H1 (cell line): ENCODE data around the gene FAM171A1. TPM values are rescaled to one million over a fixed set of nuclear protein-coding genes. Genes with fewer than 3 reads are reported as not detected.

Experiments used
- BCL11A ChIP-seq, 2 experiments: IDR thresholded peaks; one replicate each; pipeline ENCODE4 v1.6.1; 2011; ENCODE audit warnings: low read depth in 2 of 2, low read length in 2 of 2, mild to moderate bottlenecking in 2 of 2
- CHD1 ChIP-seq: IDR thresholded peaks from 2 replicates; pipeline ENCODE4 v1.6.1; 2012; ENCODE audit warnings: low read depth, low read length, improper control_type of control experiment
- KDM4A ChIP-seq: IDR thresholded peaks from one replicate; pipeline ENCODE4 v1.7.1; 2012; ENCODE audit warnings: low read depth, mild to moderate bottlenecking, moderate library complexity, low read length, inconsistent platforms; ENCODE audit not compliant: severe bottlenecking
- PHF8 ChIP-seq: fragments of 200-600 bp; sonication (generic); conservative IDR thresholded peaks from 2 replicates; pipeline ENCODE4 v1.7.1; 2012; ENCODE audit warnings: low read depth, mild to moderate bottlenecking, inconsistent platforms, low read length, moderate library complexity
- POLR2A ChIP-seq, 2 experiments: IDR thresholded peaks; 1 replicate in 1 of 2; 2 replicates in 1 of 2; pipeline ENCODE4 v1.6.1; 2011; ENCODE audit warnings: low read depth in 2 of 2, low read length in 2 of 2, mild to moderate bottlenecking in 2 of 2; ENCODE audit errors: control extremely low read depth in 1 of 2
- RXRA ChIP-seq: IDR thresholded peaks from 2 replicates; pipeline ENCODE4 v1.6.1; 2011; ENCODE audit warnings: low read depth, mild to moderate bottlenecking, low read length, moderate library complexity; ENCODE audit not compliant: insufficient read depth
- TCF12 ChIP-seq: IDR thresholded peaks from 2 replicates; pipeline ENCODE4 v1.6.1; 2011; ENCODE audit warnings: low read depth, mild to moderate bottlenecking, low read length
- polyA plus RNA-seq, 7 experiments: library from polyadenylated mRNA; depleted of rRNA in 3 of 7; stranded (reverse) in 5 of 7; unstranded in 2 of 7; fragments of >200 nt in 5 of 7; fragments of 200-250 nt in 2 of 7; gene quantifications; 1 replicate in 5 of 7; 2 replicates in 1 of 7; 4 replicates in 1 of 7; pipeline versions ENCODE4 v1.2.1 to v1.2.3, GENCODE V29; 2011 to 2013; ENCODE audit warnings: missing spikeins in 2 of 7, mixed read lengths in 2 of 7
- total RNA-seq: library from RNA; stranded (reverse); fragmentation: NEBNext Ultra II Directional; extraction: Animal tissue kit (Norgen Biotek cat#: 25700); gene quantifications from 2 replicates; pipeline ENCODE4 v1.2.1, GENCODE V29; 2021
- TF ChIP-seq, protein P1 (sequence below): fragments of 300-600 bp; sonication (generic); IDR thresholded peaks from 2 replicates; pipeline ENCODE4 v1.7.1; 2012; ENCODE audit warnings: low read length, moderate library complexity, mild to moderate bottlenecking, inconsistent platforms; ENCODE audit not compliant: insufficient replicate concordance

The FAM171A1 gene
- total and polyA plus RNA-seq, 2 of the 8 experiments (the other 6 are each of a cell fraction or from before 2014, with no cell fraction given), result 26.6 to 42.1 TPM

DNA sequence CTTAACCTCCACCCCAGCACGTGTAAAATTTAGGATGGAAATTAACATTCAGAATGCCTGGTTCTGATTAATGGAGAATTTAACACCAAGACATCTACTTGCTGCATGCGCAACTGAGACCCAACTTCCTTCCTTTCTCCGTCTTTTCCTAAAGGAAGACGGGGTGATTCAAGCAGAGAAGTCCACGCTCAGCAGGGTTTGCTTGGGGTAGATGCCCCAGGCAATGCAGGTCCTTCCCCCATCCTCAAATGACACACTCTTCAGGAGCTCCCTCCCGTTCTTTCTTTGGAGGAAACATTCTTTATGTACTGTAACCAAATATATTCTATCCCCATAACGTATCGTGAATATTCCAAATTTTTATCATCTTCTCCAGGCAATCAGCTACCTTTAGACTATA is 47.0 kb downstream of the FAM171A1 start (continued):
- TF ChIP-seq, protein P1, sequence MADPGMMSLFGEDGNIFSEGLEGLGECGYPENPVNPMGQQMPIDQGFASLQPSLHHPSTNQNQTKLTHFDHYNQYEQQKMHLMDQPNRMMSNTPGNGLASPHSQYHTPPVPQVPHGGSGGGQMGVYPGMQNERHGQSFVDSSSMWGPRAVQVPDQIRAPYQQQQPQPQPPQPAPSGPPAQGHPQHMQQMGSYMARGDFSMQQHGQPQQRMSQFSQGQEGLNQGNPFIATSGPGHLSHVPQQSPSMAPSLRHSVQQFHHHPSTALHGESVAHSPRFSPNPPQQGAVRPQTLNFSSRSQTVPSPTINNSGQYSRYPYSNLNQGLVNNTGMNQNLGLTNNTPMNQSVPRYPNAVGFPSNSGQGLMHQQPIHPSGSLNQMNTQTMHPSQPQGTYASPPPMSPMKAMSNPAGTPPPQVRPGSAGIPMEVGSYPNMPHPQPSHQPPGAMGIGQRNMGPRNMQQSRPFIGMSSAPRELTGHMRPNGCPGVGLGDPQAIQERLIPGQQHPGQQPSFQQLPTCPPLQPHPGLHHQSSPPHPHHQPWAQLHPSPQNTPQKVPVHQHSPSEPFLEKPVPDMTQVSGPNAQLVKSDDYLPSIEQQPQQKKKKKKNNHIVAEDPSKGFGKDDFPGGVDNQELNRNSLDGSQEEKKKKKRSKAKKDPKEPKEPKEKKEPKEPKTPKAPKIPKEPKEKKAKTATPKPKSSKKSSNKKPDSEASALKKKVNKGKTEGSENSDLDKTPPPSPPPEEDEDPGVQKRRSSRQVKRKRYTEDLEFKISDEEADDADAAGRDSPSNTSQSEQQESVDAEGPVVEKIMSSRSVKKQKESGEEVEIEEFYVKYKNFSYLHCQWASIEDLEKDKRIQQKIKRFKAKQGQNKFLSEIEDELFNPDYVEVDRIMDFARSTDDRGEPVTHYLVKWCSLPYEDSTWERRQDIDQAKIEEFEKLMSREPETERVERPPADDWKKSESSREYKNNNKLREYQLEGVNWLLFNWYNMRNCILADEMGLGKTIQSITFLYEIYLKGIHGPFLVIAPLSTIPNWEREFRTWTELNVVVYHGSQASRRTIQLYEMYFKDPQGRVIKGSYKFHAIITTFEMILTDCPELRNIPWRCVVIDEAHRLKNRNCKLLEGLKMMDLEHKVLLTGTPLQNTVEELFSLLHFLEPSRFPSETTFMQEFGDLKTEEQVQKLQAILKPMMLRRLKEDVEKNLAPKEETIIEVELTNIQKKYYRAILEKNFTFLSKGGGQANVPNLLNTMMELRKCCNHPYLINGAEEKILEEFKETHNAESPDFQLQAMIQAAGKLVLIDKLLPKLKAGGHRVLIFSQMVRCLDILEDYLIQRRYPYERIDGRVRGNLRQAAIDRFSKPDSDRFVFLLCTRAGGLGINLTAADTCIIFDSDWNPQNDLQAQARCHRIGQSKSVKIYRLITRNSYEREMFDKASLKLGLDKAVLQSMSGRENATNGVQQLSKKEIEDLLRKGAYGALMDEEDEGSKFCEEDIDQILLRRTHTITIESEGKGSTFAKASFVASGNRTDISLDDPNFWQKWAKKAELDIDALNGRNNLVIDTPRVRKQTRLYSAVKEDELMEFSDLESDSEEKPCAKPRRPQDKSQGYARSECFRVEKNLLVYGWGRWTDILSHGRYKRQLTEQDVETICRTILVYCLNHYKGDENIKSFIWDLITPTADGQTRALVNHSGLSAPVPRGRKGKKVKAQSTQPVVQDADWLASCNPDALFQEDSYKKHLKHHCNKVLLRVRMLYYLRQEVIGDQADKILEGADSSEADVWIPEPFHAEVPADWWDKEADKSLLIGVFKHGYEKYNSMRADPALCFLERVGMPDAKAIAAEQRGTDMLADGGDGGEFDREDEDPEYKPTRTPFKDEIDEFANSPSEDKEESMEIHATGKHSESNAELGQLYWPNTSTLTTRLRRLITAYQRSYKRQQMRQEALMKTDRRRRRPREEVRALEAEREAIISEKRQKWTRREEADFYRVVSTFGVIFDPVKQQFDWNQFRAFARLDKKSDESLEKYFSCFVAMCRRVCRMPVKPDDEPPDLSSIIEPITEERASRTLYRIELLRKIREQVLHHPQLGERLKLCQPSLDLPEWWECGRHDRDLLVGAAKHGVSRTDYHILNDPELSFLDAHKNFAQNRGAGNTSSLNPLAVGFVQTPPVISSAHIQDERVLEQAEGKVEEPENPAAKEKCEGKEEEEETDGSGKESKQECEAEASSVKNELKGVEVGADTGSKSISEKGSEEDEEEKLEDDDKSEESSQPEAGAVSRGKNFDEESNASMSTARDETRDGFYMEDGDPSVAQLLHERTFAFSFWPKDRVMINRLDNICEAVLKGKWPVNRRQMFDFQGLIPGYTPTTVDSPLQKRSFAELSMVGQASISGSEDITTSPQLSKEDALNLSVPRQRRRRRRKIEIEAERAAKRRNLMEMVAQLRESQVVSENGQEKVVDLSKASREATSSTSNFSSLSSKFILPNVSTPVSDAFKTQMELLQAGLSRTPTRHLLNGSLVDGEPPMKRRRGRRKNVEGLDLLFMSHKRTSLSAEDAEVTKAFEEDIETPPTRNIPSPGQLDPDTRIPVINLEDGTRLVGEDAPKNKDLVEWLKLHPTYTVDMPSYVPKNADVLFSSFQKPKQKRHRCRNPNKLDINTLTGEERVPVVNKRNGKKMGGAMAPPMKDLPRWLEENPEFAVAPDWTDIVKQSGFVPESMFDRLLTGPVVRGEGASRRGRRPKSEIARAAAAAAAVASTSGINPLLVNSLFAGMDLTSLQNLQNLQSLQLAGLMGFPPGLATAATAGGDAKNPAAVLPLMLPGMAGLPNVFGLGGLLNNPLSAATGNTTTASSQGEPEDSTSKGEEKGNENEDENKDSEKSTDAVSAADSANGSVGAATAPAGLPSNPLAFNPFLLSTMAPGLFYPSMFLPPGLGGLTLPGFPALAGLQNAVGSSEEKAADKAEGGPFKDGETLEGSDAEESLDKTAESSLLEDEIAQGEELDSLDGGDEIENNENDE, result no peak
- no peak for TF ChIP-seq KDM4A
- no peak for TF ChIP-seq BCL11A (IDR thresholded peaks at IDR 0.05; ENCODE audit: low read depth in 2 of 2, low read length in 2 of 2)
- TF ChIP-seq POLR2A (IDR thresholded peaks at IDR 0.05; ENCODE audit: control extremely low read depth in 1 of 2, low read depth in 2 of 2, low read length in 2 of 2), result no peak
- no peak for TF ChIP-seq TCF12
- no peak for TF ChIP-seq PHF8
- no peak for TF ChIP-seq RXRA
- no peak for TF ChIP-seq CHD1
